KMS-11 (cell line): Measurements from ENCODE around the gene ITGAV.

ENCODE experiments used
- H2AFZ ChIP-seq: fragments of 200-600 bp; sonication (generic); 2 replicates; pipeline ENCODE4 v1.6.1; 2016; ENCODE audit warnings: antibody characterized with exemption, mixed run types, low read depth
- H3K27ac ChIP-seq: fragments of 200-600 bp; sonication (generic); 2 replicates; pipeline ENCODE4 v1.6.1; 2016; ENCODE audit warnings: mild to moderate bottlenecking, mixed run types
- H3K27me3 ChIP-seq: fragments of 200-600 bp; sonication (generic); 2 replicates; pipeline ENCODE4 v1.6.1; 2017; ENCODE audit warnings: mild to moderate bottlenecking, low read depth, mixed run types, moderate library complexity; ENCODE audit not compliant: insufficient read depth
- H3K36me3 ChIP-seq: fragments of 200-600 bp; sonication (generic); 2 replicates; pipeline ENCODE4 v1.6.1; 2017; ENCODE audit warnings: mild to moderate bottlenecking, mixed run types; ENCODE audit not compliant: insufficient read depth
- H3K4me1 ChIP-seq: fragments of 200-600 bp; sonication (generic); 2 replicates; pipeline ENCODE4 v1.6.1; 2016; ENCODE audit warnings: mild to moderate bottlenecking, low read depth, mixed run types; ENCODE audit not compliant: poor library complexity, severe bottlenecking
- H3K4me2 ChIP-seq: fragments of 200-600 bp; sonication (generic); 2 replicates; pipeline ENCODE4 v1.7.0; 2016; ENCODE audit warnings: mild to moderate bottlenecking, mixed run types
- H3K4me3 ChIP-seq: fragments of 200-600 bp; sonication (generic); IDR thresholded peaks from 2 replicates; pipeline ENCODE4 v1.6.1; 2017; ENCODE audit warnings: low read depth, low read length, mixed read lengths; ENCODE audit not compliant: insufficient read depth
- H3K79me2 ChIP-seq: fragments of 200-600 bp; sonication (generic); 2 replicates; pipeline ENCODE4 v1.6.1; 2016; ENCODE audit warnings: low read depth, mixed run types; ENCODE audit not compliant: insufficient read depth
- H3K9ac ChIP-seq: fragments of 200-600 bp; sonication (generic); 2 replicates; pipeline ENCODE4 v1.6.1; 2016; ENCODE audit warnings: mild to moderate bottlenecking, mixed run types
- H4K20me1 ChIP-seq: fragments of 200-600 bp; sonication (generic); 2 replicates; pipeline ENCODE4 v1.6.1; 2016; ENCODE audit warnings: mild to moderate bottlenecking, mixed run types; ENCODE audit not compliant: insufficient read depth
- TF ChIP-seq, protein P1 (sequence below): fragments of 200-600 bp; sonication (generic); conservative IDR thresholded peaks from 2 replicates; pipeline ENCODE4 v1.6.1; 2017; ENCODE audit warnings: low read depth, mild to moderate bottlenecking, antibody characterized with exemption, low read length, moderate library complexity, mixed read lengths

Gene ITGAV

DNA sequence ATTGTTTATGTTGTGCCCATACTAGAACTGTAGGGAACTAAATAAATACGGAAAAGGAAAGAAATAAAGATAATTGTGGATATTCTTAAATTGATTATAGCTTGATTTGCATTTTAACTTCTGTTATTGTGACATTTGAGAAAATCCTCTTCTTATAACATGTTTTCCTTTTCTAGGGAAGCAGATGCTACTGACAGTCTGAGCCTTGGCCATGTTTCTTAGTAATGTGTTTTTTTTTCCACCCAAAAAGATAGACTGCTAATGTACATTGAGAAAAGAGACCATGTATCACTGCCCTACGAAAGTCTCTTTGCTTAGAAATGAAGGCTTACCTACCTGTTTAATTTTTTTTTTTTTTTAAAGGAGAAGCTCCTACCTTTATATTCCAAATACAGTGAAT, 22.2 kb downstream of the ITGAV start:
- H4K20me1 ChIP-seq, result no peaks in the 10 kb centered on the region
- H3K27me3 ChIP-seq, result no peaks in the 10 kb centered on the region
- no peaks in the 10 kb centered on the region for H3K79me2 ChIP-seq
- no peaks in the 10 kb centered on the region for H3K4me1 ChIP-seq
- H3K36me3 ChIP-seq, result no peaks in the 10 kb centered on the region
- no peak overlapping the region for H3K4me3 ChIP-seq
- H3K9ac ChIP-seq, result no peak overlapping the region
- no peak overlapping the region for H3K27ac ChIP-seq
- H2AFZ ChIP-seq, result no peak overlapping the region
- H3K4me2 ChIP-seq, result no peak overlapping the region
- TF ChIP-seq, protein P1, sequence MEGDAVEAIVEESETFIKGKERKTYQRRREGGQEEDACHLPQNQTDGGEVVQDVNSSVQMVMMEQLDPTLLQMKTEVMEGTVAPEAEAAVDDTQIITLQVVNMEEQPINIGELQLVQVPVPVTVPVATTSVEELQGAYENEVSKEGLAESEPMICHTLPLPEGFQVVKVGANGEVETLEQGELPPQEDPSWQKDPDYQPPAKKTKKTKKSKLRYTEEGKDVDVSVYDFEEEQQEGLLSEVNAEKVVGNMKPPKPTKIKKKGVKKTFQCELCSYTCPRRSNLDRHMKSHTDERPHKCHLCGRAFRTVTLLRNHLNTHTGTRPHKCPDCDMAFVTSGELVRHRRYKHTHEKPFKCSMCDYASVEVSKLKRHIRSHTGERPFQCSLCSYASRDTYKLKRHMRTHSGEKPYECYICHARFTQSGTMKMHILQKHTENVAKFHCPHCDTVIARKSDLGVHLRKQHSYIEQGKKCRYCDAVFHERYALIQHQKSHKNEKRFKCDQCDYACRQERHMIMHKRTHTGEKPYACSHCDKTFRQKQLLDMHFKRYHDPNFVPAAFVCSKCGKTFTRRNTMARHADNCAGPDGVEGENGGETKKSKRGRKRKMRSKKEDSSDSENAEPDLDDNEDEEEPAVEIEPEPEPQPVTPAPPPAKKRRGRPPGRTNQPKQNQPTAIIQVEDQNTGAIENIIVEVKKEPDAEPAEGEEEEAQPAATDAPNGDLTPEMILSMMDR, result no peak

DNA sequence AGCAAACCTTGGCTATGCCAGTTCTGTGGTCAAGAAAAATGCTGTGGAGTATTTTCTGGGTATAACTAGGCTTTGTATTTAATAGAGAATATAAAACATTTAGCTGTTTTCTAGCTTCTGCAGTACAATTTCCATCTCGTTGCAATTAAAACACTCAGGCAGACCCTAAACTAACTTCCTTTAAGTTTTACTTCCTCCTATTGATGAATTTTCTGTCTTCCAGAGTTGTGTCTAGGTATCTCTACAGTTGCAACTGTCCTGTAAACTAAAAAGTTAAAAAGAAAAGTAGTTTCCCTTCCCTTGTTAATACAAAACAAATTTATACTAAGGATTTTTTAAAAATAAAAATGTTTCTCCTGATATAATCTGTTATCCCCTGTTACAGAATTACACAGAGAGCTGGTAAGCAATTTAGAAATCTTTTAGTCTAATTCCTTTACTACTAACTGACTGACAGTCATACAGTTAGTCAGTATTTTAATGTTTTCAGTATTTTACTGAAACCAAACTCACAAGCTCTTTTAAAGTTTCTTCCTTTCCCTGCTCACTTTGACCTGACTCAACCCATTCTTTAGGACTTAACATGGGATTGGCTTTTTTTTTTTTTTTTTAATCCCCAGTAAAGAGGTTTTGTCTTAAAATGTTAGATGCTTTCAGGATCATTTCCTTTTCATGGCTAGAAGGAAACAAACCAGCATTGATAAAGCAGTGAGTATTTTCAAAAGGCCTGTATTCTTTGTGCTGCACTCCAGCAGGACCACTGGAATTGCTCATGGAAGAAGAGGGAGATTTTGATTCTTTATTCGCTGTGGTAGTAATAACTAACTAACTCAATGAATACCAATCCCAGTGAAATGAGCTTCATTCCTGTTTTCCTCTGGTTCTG, 22.9 kb downstream of the ITGAV start:
- Histone ChIP-seq H3K4me2 (no peak overlapping the region), H4K20me1 (no peaks in the 10 kb centered on the region), H3K9ac (no peak overlapping the region), H3K27me3 (no peaks in the 10 kb centered on the region), H3K4me1 (no peaks in the 10 kb centered on the region), H3K79me2 (no peaks in the 10 kb centered on the region), H3K27ac (no peak overlapping the region), H2AFZ (no peak overlapping the region), H3K36me3 (no peaks in the 10 kb centered on the region), H3K4me3 (no peak overlapping the region)
- TF ChIP-seq, protein P1, result no peak

- no peak overlapping the region for H3K27ac ChIP-seq
- no peak overlapping the region for H3K9ac ChIP-seq
- TF ChIP-seq, protein P1, result no peak
- no peaks in the 10 kb centered on the region for H4K20me1 ChIP-seq
- no peaks in the 10 kb centered on the region for H3K27me3 ChIP-seq
- H3K79me2 ChIP-seq, result no peaks in the 10 kb centered on the region
- H3K4me3 ChIP-seq, result no peak overlapping the region
- no peaks in the 10 kb centered on the region for H3K4me1 ChIP-seq
- H3K4me2 ChIP-seq, result no peak overlapping the region
- H3K36me3 ChIP-seq, result no peaks in the 10 kb centered on the region
- no peak overlapping the region for H2AFZ ChIP-seq
These were observed 24.5 kb downstream of the ITGAV start for GRCh38 chr2:186614373-186614772.

DNA sequence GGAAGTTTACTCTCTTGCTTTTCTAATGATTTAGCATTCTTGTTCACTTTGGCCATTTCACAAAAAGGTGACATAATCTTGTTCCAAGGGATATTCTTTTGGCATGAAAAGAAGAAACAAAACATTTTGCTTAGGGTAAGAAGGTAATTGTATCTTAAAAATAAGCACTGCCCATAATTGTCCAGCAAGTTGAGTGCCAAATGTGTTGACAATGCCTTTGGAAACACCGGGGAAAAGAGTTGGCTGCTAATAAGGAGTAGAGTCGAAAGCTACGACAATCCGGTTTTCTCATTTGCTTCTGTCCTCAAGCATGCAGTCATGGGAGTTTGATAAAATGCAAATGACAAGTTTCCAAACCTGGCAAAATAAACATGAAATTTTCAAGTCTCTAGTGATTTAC, 27.3 kb downstream of the ITGAV start:
- H3K27me3 ChIP-seq, result no peaks in the 10 kb centered on the region
- no peak overlapping the region for H2AFZ ChIP-seq
- H4K20me1 ChIP-seq, result no peaks in the 10 kb centered on the region
- H3K27ac ChIP-seq, result no peak overlapping the region
- H3K79me2 ChIP-seq, result no peaks in the 10 kb centered on the region
- TF ChIP-seq, protein P1, result no peak
- no peak overlapping the region for H3K9ac ChIP-seq
- no peak overlapping the region for H3K4me2 ChIP-seq
- H3K4me3 ChIP-seq, result no peak overlapping the region
- H3K36me3 ChIP-seq, result no peaks in the 10 kb centered on the region
- no peaks in the 10 kb centered on the region for H3K4me1 ChIP-seq
